ENCODE measurements around the gene SLC66A1. TPM values are rescaled to one million over a fixed set of nuclear protein-coding genes. Genes with fewer than 3 reads are reported as not detected.

Gene SLC66A1
- total and polyA plus RNA-seq, 9 of the 15 experiments (the other 6 are each of a cell fraction or from before 2014, with no cell fraction given) = 1.2 to 40.8 (median 18.6) TPM

GRCh38 chr1:19353596-19353995, 41.5 kb downstream of the SLC66A1 start:
- Histone ChIP-seq H3K79me2 (ENCODE audit: control insufficient read depth, insufficient read depth, low read length) (no peaks in the 10 kb centered on the region), H3K27ac (ENCODE audit: extremely low read depth, low read depth, low read length) (no peak overlapping the region), H4K20me1 (replicated peaks; ENCODE audit: control insufficient read depth, insufficient read depth, low read length) (peaks cover 5% of the 10 kb centered on the region; the same call in 1 of the 2 replicates), H3K4me2 (ENCODE audit: insufficient read depth, low read length) (no peak overlapping the region), H3K9ac (ENCODE audit: insufficient read depth in 1 of 2, low read depth in 2 of 2, low read length in 2 of 2) (no peak overlapping the region), H3K27me3 (ENCODE audit: control insufficient read depth in 2 of 2, insufficient read depth in 2 of 2, low read length in 2 of 2) (no peaks in the 10 kb centered on the region), H3K9me3 (replicated peaks; ENCODE audit: control insufficient read depth, insufficient read depth, low read depth, low read length) (no peaks in the 10 kb centered on the region), H3K9me1 (ENCODE audit: control insufficient read depth, insufficient read depth, low read length) (no peaks in the 10 kb centered on the region), H2AFZ (ENCODE audit: low read depth, low read length) (no peak overlapping the region), H3K4me1 (replicated peaks in 1 of 2; ENCODE audit: control insufficient read depth in 2 of 2, insufficient read depth in 2 of 2, low read length in 2 of 2) (peaks cover 0 to 13% of the 10 kb centered on the region in 2 experiments; a peak in 1 of 5 replicates), H3K4me3 (no peak overlapping the region), H3K36me3 (ENCODE audit: control insufficient read depth, insufficient read depth, low read length) (peaks cover 56% of the 10 kb centered on the region; the same call in 2 of the 3 replicates)
- DNase-seq (ENCODE audit: extremely low read depth in 1 of 4, low spot score in 3 of 4) (no peak), FAIRE-seq (no peak), ATAC-seq (no peak)
- 78% methylated on average over 8 of the region's 8 CpGs for WGBS (ENCODE audit: insufficient coverage, low coverage, missing lambda C conversion rate)
- ChIA-PET POLR2A (interaction anchor here (0.9 to 1.2 kb wide), 3 partner anchors 11 to 273 kb away, joined by 3 to 4 read pairs (median 3); no protein-coding TSS in a partner anchor), CTCF (ENCODE audit: low intra/inter-chr PET ratio) (no interaction called here)
- TF ChIP-seq SNAPC5 (CRISPR knock-in tag; IDR thresholded peaks at IDR 0.05) = no peak
- TF ChIP-seq ETS2 (tag; IDR thresholded peaks at IDR 0.05; ENCODE audit: borderline replicate concordance, poor library complexity, severe bottlenecking) = no peak
- TF ChIP-seq XRCC4 (IDR thresholded peaks at IDR 0.05; ENCODE audit: extremely low read depth, insufficient read depth, insufficient read length) = no peak
- no peak for TF ChIP-seq ELF2 (CRISPR knock-in tag; IDR thresholded peaks at IDR 0.05)
- TF ChIP-seq NFE2L1 (tag; IDR thresholded peaks at IDR 0.05; ENCODE audit: borderline replicate concordance, low read depth) = no peak
- in situ Hi-C loops (cut with MboI) (no loop called here), intact Hi-C loops (cut with micrococcal nuclease) (no loop called here)
- no TSS peak for BruUV-seq (replicated peaks)

- peaks cover 57% of the 10 kb centered on the region; the same call in 2 of the 3 replicates for H3K36me3 ChIP-seq (ENCODE audit: control insufficient read depth, insufficient read depth, low read length)
Measured at GRCh38 chr1:19354531-19354981, 42.4 kb downstream of the SLC66A1 start.

More at GRCh38 chr1:19354531-19354981, 42.4 kb downstream of the SLC66A1 start:
- ATAC-seq (no peak), FAIRE-seq (no peak), DNase-seq (ENCODE audit: extremely low read depth in 1 of 4, low spot score in 3 of 4) (no peak)
- H3K4me1 ChIP-seq (replicated peaks in 1 of 2; ENCODE audit: control insufficient read depth in 2 of 2, insufficient read depth in 2 of 2, low read length in 2 of 2) = peaks cover 0 to 17% of the 10 kb centered on the region in 2 experiments; a peak in 1 of 5 replicates
- H3K79me2 ChIP-seq (ENCODE audit: control insufficient read depth, insufficient read depth, low read length) = no peaks in the 10 kb centered on the region
- TF ChIP-seq PYGO2 (tag; IDR thresholded peaks at IDR 0.05) (no peak), NFE2L1 (tag; IDR thresholded peaks at IDR 0.05; ENCODE audit: borderline replicate concordance, low read depth) (no peak), KAT8 (IDR thresholded peaks at IDR 0.05; ENCODE audit: low read depth) (no peak), ZKSCAN8 (CRISPR knock-in tag; IDR thresholded peaks at IDR 0.05) (no peak)
- in situ Hi-C loops (cut with MboI) = no loop called here
- H3K9me3 ChIP-seq (replicated peaks; ENCODE audit: control insufficient read depth, insufficient read depth, low read depth, low read length) = no peaks in the 10 kb centered on the region
- WGBS (ENCODE audit: insufficient coverage, low coverage, missing lambda C conversion rate) = 98% methylated on average over 6 of the region's 6 CpGs
- no TSS peak for BruUV-seq (replicated peaks)
- ChIA-PET POLR2A (interaction anchor here (0.5 to 1.2 kb wide), 6 partner anchors 10 to 283 kb away, joined by 3 to 4 read pairs (median 3); no protein-coding TSS in a partner anchor), CTCF (ENCODE audit: low intra/inter-chr PET ratio) (no interaction called here)
- no peak overlapping the region for H3K27ac ChIP-seq (ENCODE audit: extremely low read depth, low read depth, low read length)
- intact Hi-C loops (cut with micrococcal nuclease) = no loop called here
- H2AFZ ChIP-seq (ENCODE audit: low read depth, low read length) = no peak overlapping the region
- H3K9ac ChIP-seq (ENCODE audit: insufficient read depth in 1 of 2, low read depth in 2 of 2, low read length in 2 of 2) = no peak overlapping the region
- no peaks in the 10 kb centered on the region for H3K9me1 ChIP-seq (ENCODE audit: control insufficient read depth, insufficient read depth, low read length)
- no peak overlapping the region for H3K4me3 ChIP-seq
- no peak overlapping the region for H3K4me2 ChIP-seq (ENCODE audit: insufficient read depth, low read length)
- H3K27me3 ChIP-seq (ENCODE audit: control insufficient read depth in 2 of 2, insufficient read depth in 2 of 2, low read length in 2 of 2) = no peaks in the 10 kb centered on the region
- H4K20me1 ChIP-seq (replicated peaks; ENCODE audit: control insufficient read depth, insufficient read depth, low read length) = peaks cover 7% of the 10 kb centered on the region

Measured in K562 (cell line).